MG63 (cell line): Measurements from ENCODE around the gene ERC2. TPM values are rescaled to one million over a fixed set of nuclear protein-coding genes. Genes with fewer than 3 reads are reported as not detected.
A peak's percentile ranks its signal among the peaks of the same experiment; 100 is the strongest.
"Not testable (repeated sequence)": the region's sequence is repeated elsewhere in the genome, so short reads cannot be mapped to it uniquely, and the experiment has no call there.

Experiments
- DNase-seq: peaks from one replicate; pipeline ENCODE4 v3.0.0-alpha.2; 2020
- H3K27me3 ChIP-seq: fragments of 250-450 bp; sonication (Bioruptor Pico); 2 replicates; pipeline ENCODE4 v1.5.1; 2020; ENCODE audit warnings: mild to moderate bottlenecking, moderate library complexity
- H3K36me3 ChIP-seq: fragments of 250-450 bp; sonication (Bioruptor Pico); 2 replicates; pipeline ENCODE4 v1.5.1; 2020; ENCODE audit warnings: mild to moderate bottlenecking, moderate library complexity
- H3K4me3 ChIP-seq: fragments of 250-450 bp; sonication (Bioruptor Pico); 2 replicates; pipeline ENCODE4 v1.5.1; 2020; ENCODE audit warnings: mild to moderate bottlenecking, moderate library complexity
- H3K9me3 ChIP-seq: fragments of 250-450 bp; sonication (Bioruptor Pico); 2 replicates; pipeline ENCODE4 v1.5.1; 2020; ENCODE audit warnings: mild to moderate bottlenecking, moderate library complexity
- total RNA-seq: library from RNA; depleted of rRNA; stranded (reverse); fragments of >200 nt; shearing (Covaris generic); gene quantifications from 2 replicates; pipeline ENCODE4 v1.2.3, GENCODE V29; 2014; ENCODE audit warnings: low replicate concordance

ERC2 gene
- total RNA-seq, 1 experiment from 2014 or later = not detected

DNA sequence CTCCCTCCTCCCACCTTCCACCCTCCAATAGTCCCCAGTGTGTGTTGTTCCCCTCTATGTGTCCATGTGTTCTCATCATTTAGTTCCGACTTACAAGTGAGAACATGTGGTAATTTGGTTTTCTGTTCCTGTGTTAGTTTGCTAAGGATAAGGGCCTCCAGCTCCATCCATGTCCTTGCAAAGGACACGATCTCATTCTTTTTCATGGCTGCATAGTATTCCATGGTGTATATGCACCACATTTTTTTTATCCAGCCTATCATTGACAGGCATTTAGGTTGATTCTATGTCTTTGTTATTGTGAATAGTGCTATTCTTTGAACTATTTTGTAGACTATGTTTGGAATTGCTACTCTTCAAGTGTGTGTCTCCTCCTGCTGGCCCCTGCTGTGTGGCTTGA lies 206.4 kb downstream of the ERC2 start:
- not testable (repeated sequence) for H3K36me3 ChIP-seq, DNase-seq, H3K4me3 ChIP-seq, H3K9me3 ChIP-seq, H3K27me3 ChIP-seq

DNA sequence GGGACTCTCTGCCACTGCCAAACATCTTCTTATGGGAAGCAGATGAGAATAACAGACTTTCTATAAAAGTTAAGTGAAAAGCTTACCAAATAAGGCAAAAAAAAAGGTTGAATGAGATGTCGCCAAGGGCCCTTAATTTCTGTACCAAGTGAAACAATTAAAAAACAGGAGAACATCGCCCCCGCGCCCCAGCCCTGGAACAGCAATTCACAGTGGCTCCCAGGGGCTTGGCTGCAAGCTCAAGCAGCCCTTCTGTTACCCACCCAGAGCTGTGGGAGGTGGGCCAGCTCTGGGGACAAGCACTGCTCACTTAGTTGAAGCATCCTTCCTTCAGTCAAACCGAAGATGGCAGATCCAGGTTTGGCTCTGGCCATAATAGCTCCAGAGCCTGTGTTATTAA lies 208.0 kb downstream of the ERC2 start:
- H3K9me3 ChIP-seq = no peaks in the 10 kb centered on the region
- no peaks in the 10 kb centered on the region for H3K27me3 ChIP-seq
- no peak for DNase-seq

DNA sequence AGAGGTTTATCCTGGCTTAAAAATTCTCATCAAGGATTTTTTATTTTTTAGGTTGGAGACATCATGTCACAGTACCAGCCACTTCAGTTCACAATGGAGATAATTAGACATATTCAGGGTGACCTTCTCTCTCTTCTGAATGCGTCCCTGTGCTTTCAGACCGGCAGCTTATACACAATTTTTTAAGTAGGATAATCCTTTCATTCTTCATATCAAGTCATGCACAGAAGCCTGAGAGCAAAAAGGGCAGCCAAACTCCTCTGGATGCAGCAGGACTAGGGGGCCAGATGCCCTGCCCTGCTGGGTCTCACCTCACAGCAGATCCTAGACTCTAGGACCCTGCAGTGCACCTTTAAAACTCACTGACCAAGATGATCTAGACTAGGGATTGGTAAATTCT lies 210.4 kb downstream of the ERC2 start:
- Histone ChIP-seq H3K4me3 (no peak overlapping the region), H3K36me3 (no peaks in the 10 kb centered on the region), H3K27me3 (no peaks in the 10 kb centered on the region), H3K9me3 (no peaks in the 10 kb centered on the region)
- no peak for DNase-seq

More for the DNA sequence above, 208.0 kb downstream of the ERC2 start:
- Histone ChIP-seq H3K4me3 (no peak overlapping the region), H3K36me3 (no peaks in the 10 kb centered on the region)

DNA sequence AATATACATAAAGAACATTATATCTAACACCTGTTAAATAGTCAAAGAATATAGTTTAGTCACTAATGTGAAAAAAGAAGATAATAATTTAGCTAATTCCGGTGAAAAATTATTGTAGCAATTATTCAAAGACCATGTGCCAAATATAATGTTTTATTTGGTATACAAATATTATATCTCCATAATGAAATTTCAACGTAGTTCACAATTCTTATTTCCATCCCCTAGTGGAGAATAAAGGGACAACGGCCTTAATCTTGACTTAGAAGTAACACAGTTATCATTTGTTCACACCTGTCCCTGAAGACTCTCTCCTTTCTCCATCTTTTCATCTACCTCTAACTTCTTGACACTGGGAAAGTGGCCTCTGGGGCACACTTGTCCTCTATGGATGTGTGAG lies 213.4 kb downstream of the ERC2 start:
- no peaks in the 10 kb centered on the region for H3K36me3 ChIP-seq
- no peaks in the 10 kb centered on the region for H3K9me3 ChIP-seq
- DNase-seq = no peak
- no peaks in the 10 kb centered on the region for H3K27me3 ChIP-seq
- no peak overlapping the region for H3K4me3 ChIP-seq

DNA sequence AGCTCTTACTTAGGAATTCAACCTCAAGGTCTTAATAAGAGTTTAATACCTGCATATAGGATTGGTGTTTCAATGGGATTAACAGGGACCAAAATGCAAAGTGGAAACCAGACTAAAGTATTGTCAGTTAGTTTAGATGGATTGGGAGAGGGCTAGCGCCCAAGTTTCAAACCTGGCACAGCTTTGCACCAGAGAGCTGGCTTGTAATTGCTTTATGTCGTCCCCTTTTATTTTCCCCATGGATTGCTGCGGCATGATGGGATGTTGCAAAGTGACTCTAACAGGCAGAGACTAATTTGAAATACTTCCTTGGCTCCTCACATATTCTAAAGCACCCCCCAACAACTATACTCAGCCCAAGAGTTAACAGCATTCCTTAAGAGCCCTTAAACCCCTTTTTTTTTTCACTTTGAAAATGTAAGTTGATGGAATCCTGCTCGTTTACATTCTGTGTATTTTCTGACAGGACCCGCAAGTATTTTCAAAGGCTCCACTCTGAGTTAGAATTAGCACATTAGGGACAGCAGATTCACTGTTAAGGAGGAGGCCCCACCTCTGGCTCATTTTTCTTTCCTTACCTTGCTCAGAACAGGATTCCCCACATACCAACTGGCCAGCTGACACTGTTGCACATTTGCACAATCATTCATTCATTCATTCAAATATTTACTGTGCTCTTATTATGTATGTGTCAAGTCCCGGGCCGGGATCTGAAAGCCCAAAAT lies 214.2 kb downstream of the ERC2 start:
- Histone ChIP-seq H3K36me3 (no peaks in the 10 kb centered on the region), H3K4me3 (no peak overlapping the region), H3K27me3 (no peaks in the 10 kb centered on the region), H3K9me3 (no peaks in the 10 kb centered on the region)
- DNase-seq = no peak

DNA sequence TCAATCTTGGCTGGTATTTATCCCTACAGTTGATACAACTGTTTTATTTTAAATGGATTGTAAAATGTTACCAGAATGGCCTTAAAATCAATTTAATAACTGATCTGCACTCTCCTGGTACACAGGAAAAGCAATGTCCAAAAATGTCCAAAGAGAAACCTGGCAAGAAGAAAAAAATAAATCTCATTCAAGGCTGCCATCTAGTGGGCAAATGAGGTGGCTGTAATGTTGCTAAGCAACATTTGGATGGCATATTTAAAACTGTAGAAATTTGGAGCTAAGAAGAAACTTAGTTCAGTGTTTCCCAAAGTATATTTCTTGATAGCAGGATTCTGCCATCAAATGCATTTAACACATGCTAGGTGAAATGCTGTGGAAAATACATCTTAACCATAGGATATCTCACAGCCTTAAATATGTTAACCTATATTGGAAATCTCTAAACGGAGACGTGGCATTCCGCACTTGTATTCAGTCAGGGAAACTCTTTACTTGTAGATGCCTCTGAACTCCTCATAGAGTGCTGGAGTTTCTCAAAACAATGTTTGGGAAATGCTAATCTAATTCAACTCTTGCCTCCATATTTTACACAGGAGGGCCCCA lies 216.8 kb downstream of the ERC2 start:
- Histone ChIP-seq H3K4me3 (no peak overlapping the region), H3K9me3 (no peaks in the 10 kb centered on the region), H3K27me3 (no peaks in the 10 kb centered on the region), H3K36me3 (no peaks in the 10 kb centered on the region)
- DNase-seq = no peak

GRCh38 chr3:56248021-56248420 lies 220.2 kb downstream of the ERC2 start:
- H3K4me3 ChIP-seq = no peak overlapping the region
- no peak for DNase-seq
- no peaks in the 10 kb centered on the region for H3K36me3 ChIP-seq
- no peaks in the 10 kb centered on the region for H3K27me3 ChIP-seq
- no peaks in the 10 kb centered on the region for H3K9me3 ChIP-seq

DNA sequence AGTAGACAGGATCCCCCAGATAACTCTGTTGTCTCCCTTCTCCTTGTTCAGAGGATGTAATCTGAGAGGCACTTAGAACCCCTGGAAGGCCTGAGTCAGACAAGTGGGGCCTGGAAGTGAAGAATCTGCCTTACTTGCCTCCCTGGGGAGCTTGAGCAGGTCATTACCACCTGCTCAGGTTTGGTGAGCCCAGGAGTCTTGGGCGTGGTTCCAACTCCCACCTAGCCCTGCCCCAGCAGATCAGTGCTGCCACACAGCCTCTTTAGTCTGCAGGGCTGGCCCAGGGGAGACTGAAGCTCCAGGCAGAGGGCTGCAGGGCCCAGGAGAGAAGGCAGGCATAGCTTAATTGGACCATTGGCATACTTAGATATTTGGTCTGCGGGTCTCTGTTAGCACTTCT lies 230.0 kb downstream of the ERC2 start:
- Histone ChIP-seq H3K4me3 (no peak overlapping the region), H3K27me3 (no peaks in the 10 kb centered on the region), H3K9me3 (no peaks in the 10 kb centered on the region), H3K36me3 (no peaks in the 10 kb centered on the region)
- no peak for DNase-seq

DNA sequence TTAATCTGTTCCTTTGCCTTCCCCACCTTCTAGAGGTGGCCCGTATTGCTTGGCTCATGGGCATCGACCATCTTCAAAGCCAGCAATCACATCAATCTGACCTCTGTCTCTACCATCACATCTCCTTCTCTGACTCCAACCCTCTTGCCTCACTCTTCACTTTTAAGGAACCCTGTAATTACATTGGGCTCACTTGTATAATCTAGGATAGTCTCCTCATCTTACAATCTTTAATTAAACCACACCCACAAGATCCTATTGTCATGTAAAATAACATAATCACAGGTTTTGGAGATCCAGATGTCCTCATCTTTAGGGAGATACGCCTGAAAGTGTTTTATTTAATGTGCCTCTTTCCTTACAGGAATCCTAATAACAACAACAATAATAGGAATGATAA lies 234.5 kb downstream of the ERC2 start:
- H3K36me3 ChIP-seq = no peaks in the 10 kb centered on the region
- no peaks in the 10 kb centered on the region for H3K27me3 ChIP-seq
- no peak overlapping the region for H3K4me3 ChIP-seq
- H3K9me3 ChIP-seq = no peaks in the 10 kb centered on the region
- no peak for DNase-seq

DNA sequence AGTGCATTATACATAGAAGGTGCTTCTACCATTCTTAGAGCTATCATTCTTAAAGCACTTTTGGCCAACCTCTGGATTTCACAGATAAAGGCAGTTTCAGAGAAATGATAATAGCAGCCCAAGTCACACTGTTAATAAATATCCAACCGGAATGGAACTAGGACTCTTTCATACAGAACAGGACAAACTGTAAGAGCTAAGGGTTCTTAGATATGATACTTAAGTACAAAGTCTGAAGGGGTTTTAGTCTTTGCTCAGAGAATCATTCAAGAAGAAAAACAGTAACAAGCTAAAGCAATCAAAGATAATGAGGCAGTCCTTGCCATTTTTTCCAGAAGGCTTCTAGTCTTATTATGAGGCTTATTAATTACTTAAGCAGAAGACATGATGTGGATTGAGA lies 239.0 kb downstream of the ERC2 start:
- H3K27me3 ChIP-seq = no peaks in the 10 kb centered on the region
- no peak for DNase-seq
- H3K4me3 ChIP-seq = no peak overlapping the region
- no peaks in the 10 kb centered on the region for H3K9me3 ChIP-seq
- no peaks in the 10 kb centered on the region for H3K36me3 ChIP-seq

DNA sequence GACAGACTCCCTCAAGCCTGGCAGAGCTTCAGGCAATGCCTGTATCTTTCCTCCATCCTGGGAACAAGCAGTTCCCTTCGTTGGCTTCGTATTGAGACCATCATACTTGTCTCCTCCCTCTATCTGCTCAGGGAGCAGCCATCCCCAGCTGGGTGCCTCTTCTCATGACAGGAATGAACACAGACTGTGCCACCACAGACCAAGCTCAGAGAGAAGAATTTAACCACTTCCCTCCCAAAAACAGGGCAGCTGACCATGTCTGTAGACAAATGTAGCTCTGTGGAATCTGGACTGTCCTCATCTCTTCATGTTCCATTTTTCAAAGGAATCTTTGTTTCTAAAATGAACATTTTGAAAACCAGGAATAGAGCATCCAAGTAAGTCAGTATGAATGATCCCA lies 245.4 kb downstream of the ERC2 start:
- Histone ChIP-seq H3K9me3 (no peaks in the 10 kb centered on the region), H3K36me3 (no peaks in the 10 kb centered on the region), H3K4me3 (no peak overlapping the region), H3K27me3 (no peaks in the 10 kb centered on the region)
- DNase-seq = no peak

DNA sequence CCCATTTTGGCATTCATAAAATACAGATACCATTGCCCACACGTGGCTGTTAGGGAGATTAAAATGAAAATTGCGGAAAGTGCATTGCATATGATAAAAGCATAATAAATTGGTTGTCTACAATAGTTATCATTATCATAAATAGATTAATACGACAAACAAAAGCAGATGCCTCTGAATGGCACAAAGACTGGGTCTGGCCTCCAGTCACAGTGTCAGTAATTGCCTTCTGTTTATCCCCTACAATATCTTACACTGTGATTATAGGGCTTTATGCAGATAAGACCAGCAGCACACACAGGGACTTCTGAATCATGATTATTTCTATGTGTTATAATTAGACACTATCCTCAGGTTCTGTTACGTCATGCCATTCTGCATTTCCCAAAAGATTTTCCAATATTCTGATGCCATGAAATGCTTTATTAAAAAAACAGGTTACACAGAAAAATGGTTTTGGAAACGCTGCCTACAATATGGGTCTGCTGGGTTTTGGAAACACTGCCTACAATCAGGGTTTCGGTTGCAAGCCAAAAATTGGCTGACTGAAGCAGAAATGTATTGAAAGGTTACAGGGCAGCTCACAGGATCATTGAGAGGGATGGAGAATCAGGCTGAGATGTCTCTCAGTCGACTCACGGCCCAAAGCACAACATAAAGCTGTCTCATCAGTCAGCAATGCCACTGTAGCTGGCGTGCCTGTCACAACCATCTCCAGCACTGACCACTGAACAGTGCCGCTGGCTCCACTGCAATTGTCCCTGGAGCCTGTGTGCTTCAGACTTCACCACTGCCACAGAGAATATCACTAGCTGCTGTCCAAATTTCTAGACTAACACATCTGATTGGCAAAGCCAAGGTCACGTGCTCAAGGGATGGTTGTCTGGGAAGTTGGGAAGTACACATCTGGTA lies 248.1 kb downstream of the ERC2 start:
- Histone ChIP-seq H3K9me3 (no peaks in the 10 kb centered on the region), H3K27me3 (no peaks in the 10 kb centered on the region), H3K36me3 (no peaks in the 10 kb centered on the region), H3K4me3 (no peak overlapping the region)
- DNase-seq = peak; percentile 32

DNA sequence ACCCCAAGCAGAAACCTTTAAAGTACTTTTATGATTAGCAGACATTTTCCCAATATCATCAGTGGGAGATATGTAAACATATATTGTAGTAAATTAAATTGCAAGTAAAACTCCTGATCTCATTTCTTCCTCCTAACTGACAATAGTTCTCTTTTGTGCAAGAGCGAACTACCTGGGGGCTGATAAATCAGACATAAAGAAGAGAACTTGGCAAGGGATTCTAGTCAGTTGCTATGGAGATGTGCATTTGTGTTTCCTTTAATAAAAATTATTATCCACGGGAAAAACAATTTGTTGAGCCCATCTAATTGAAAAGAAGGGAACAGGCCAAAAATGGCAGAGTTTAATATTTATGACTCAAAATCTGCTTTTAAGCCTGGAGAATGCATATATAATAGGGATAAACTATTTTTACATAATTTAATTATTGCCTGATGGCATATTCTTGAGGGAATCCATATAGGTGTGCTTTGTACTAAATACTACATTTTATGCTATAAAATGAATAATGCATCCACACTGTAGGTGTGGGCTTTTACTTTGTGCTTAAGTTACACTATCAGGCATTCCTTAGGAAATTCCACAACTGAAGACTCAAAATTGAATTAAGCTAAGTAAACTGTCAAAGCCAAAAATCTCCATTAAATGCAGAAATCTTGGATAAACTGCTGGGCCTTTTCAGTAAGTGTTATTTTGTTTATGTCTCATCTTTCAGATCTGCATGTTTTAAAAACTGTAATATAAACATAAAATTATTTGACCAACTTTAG lies 258.1 kb downstream of the ERC2 start:
- Histone ChIP-seq H3K36me3 (no peaks in the 10 kb centered on the region), H3K9me3 (no peaks in the 10 kb centered on the region), H3K27me3 (no peaks in the 10 kb centered on the region), H3K4me3 (no peak overlapping the region)
- no peak for DNase-seq

GRCh38 chr3:56207922-56208321 lies 260.3 kb downstream of the ERC2 start:
- no peaks in the 10 kb centered on the region for H3K9me3 ChIP-seq
- H3K4me3 ChIP-seq = no peak overlapping the region
- no peak for DNase-seq
- H3K36me3 ChIP-seq = no peaks in the 10 kb centered on the region
- H3K27me3 ChIP-seq = no peaks in the 10 kb centered on the region

DNA sequence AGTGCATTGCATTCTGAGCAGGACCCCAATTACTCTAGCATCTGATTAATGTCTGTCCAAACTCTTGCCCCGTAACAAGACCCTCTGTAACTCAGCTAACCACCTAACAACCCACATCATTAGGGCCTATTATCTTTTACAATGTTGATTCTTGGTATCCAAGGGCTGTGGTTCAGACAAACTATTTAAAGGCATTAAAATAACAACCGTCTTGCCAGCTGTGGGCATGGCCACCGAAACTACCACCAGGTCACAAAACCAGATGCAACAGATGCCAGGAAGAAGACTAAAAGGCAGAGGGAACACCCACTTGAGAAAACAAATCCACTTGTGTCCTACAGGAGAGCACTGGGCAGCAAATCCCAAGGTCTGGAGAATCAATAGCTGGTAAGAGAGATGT lies 262.9 kb downstream of the ERC2 start:
- Histone ChIP-seq H3K36me3 (no peaks in the 10 kb centered on the region), H3K4me3 (no peak overlapping the region)
- no peak for DNase-seq

DNA sequence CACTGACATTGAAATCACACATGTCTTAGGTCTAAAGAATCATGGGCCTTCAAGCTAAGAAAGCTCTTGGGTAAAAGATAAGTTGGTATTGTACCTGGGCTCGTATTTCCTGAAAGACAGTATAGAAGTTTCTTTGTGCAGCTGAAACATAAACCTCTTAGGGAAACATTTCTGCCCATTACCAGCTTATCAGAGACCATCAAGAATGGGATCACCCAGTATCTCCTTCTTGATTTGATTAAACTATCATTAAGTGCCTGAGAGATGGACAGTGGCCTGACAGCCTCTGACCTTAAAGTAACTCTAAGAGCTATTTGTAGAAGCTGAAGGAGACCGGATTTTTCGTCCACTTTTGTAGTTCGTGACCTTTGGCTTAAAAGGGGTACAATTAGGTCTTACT lies 265.3 kb downstream of the ERC2 start:
- no peak for DNase-seq
- Histone ChIP-seq H3K9me3 (no peaks in the 10 kb centered on the region), H3K27me3 (no peaks in the 10 kb centered on the region), H3K4me3 (no peak overlapping the region), H3K36me3 (no peaks in the 10 kb centered on the region)

More for the DNA sequence above, 262.9 kb downstream of the ERC2 start:
- H3K9me3 ChIP-seq = no peaks in the 10 kb centered on the region
- H3K27me3 ChIP-seq = no peaks in the 10 kb centered on the region

GRCh38 chr3:56201407-56201806 lies 266.9 kb downstream of the ERC2 start:
- Histone ChIP-seq H3K36me3 (no peaks in the 10 kb centered on the region), H3K27me3 (no peaks in the 10 kb centered on the region), H3K9me3 (no peaks in the 10 kb centered on the region), H3K4me3 (no peak overlapping the region)
- no peak for DNase-seq
